SU-DHL-6 (cell line): ENCODE measurements around the gene TMEM30B.

Experiments used
- CTCF ChIP-seq: fragments of 200-600 bp; sonication (generic); IDR thresholded peaks from one replicate; pipeline ENCODE4 v1.5.1; 2017; ENCODE audit warnings: antibody characterized with exemption, mild to moderate bottlenecking, low read length, moderate library complexity; ENCODE audit not compliant: insufficient read depth, poor library complexity, severe bottlenecking
- EZH2phosphoT487 ChIP-seq: fragments of 200-600 bp; sonication (generic), shearing (Covaris generic); conservative IDR thresholded peaks from 2 replicates; pipeline ENCODE4 v1.6.1; 2018; ENCODE audit warnings: mild to moderate bottlenecking, antibody characterized with exemption, low read length, moderate library complexity, mixed read lengths

- TF ChIP-seq CTCF (no peak), EZH2phosphoT487 (no peak)
These were observed 16.5 kb downstream of the TMEM30B start for GRCh38 chr14:61264651-61265050.
